GM12891 (cell line): ENCODE results near the gene IDH1. TPM values are rescaled to one million over a fixed set of nuclear protein-coding genes. Genes with fewer than 3 reads are reported as not detected.

Experiments used
- DNase-seq: peaks from one replicate; pipeline ENCODE4 v3.0.0; 2011; ENCODE audit warnings: low spot score; ENCODE audit not compliant: insufficient read length
- FAIRE-seq: peaks from 2 replicates; lab custom pipeline; 2011; peaks lifted over from hg19 to GRCh38; lab: Jason Lieb, UNC
- PAX5 ChIP-seq: IDR thresholded peaks from 2 replicates; pipeline ENCODE4 v1.6.1; 2011; ENCODE audit warnings: low read length, moderate library complexity, mild to moderate bottlenecking; ENCODE audit not compliant: insufficient read depth, severe bottlenecking
- POLR2A ChIP-seq: IDR thresholded peaks from 2 replicates; pipeline ENCODE4 v1.6.1; 2011; ENCODE audit warnings: low read depth, low read length, control low read depth
- POLR2AphosphoS5 ChIP-seq: IDR thresholded peaks from 2 replicates; pipeline ENCODE4 v1.6.1; 2011; ENCODE audit warnings: low read depth, low read length, control low read depth
- POU2F2 ChIP-seq: IDR thresholded peaks from 2 replicates; pipeline ENCODE4 v1.6.1; 2011; ENCODE audit warnings: low read depth, mild to moderate bottlenecking, control low read depth, low read length, moderate library complexity
- SPI1 ChIP-seq: IDR thresholded peaks from 2 replicates; pipeline ENCODE4 v1.6.1; 2011; ENCODE audit warnings: low read depth, low read length, control low read depth
- TAF1 ChIP-seq: IDR thresholded peaks from 2 replicates; pipeline ENCODE4 v1.6.1; 2011; ENCODE audit warnings: low read depth, low read length, control low read depth
- polyA plus RNA-seq: library from polyadenylated mRNA; unstranded; fragments of >200 nt; gene quantifications from one replicate; pipeline ENCODE4 v1.2.1, GENCODE V29; 2012; ENCODE audit warnings: low read depth, missing spikeins, inconsistent platforms; ENCODE audit not compliant: missing spikeins

IDH1 gene
- 20.5 TPM for polyA plus RNA-seq

DNA sequence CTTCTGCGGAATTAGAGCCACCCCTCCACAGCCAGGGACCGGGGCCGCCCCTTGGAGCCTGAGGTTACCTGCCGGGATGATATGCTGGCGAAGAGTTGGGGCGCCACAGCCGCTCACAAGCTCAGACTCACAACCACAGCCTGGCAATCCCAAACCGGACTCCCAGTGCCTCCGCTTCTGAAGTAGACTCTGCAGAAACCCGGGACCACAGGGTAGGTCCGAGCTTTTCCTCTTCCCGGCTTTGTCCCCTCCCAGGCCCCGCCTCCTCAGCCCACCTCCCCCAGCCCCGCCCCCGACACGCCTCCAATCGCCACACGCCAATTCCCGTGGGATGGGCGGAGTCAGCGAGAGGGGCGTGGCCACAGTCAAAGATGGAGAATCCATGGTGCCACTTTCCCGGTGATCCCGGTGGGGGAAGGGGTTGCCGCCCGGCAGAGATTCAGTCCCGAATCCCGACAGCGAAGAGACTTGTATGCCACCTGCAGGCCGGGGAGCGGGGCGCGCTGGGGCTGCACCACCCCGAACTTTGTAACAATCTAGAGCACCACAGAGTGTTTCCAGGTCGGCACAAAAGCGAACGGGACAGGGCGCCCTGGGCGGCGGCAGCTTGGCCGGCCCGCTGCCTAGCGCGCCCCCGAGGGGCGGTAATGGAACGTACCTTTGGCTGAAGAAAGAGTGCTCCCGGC lies at the start of gene IDH1:
IDH1 (minus strand) TSS at position 201 of the 686 bp plus-strand sequence. CDS start 3,520 bp downstream, outside the sequence.
- peak; percentile 73 for DNase-seq
- no peak for TF ChIP-seq POU2F2
- no peak for TF ChIP-seq POLR2A
- no peak for TF ChIP-seq TAF1
- TF ChIP-seq POLR2AphosphoS5, result no peak
- FAIRE-seq, result peak; percentile 91

DNA sequence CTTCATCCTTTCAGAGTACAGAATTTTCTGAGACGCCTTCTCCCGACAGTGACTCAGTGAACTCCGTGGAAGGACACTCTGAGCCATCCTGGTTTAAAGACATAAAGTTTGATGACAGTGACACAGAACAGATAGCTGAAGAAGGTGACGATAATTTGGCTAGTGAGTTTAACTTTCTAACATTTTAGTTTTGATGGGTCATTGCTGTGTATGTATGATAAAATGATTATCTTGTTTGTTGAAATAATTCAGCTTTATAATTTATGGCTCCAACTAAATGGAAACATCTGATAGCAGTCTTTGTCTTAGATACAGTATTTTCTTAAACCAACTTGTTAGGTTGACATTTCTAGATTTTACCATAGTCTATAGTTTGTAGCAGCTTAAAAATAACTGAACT lies 49.3 kb upstream of the IDH1 start:
- FAIRE-seq, result no peak
- DNase-seq, result no peak
- TF ChIP-seq POU2F2 (no peak), POLR2A (no peak), TAF1 (no peak), SPI1 (no peak), PAX5 (no peak), POLR2AphosphoS5 (no peak)

DNA sequence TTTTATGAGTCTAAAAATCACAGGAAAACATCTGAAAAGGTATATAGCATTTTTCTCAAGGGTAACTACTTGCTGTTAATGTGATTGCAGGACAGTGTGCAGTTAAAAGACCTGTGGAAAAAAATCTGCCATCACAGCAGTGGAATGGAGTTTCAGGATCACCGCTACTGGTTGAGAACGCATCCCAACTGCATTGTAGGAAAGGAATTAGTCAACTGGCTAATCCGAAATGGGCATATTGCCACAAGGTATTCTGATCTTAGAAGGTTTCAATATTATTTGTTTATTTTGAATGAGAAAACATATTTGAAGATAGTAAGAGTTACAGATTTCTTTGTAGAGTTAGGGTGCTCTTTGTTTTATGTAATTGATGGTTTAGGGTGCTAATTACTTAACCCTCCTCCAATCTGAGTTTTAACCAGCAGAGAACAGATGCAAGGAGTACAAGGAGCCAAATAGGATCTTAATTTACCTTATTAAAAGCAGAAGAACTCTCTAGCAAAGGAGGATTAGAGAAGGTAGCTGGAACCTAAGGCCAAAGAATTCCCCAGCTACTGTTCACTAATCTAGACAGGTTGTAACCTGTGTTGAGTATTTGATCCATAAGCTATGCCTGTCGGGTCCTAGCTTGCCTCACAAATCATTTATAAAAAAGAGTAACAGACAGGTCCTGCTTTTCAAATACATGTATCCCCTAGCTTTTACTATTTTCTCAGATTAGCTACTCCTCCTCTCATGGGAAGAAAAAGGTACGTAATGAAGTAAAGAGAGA lies 46.2 kb upstream of the IDH1 start:
- FAIRE-seq, result no peak

DNA sequence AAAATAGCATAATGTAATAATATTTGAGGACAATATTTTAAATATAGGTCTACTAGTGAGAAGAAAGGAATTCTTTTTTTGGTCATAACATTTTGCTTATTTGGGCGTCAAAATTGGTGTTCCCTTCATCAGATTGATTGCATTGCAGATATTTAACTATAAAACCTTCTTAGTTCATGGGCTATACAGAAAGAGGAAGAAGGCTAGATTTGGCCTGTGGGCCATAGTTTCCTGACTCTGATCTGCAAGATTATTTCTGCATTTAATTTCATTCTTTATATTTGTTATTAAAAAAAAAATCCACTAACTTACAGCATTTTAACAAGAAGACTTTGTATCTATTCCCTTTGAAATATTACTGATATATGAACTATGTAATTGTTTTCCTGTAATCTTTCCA lies 43.1 kb upstream of the IDH1 start:
- DNase-seq (no peak), FAIRE-seq (no peak)
- no peak for TF ChIP-seq SPI1
- no peak for TF ChIP-seq PAX5
- no peak for TF ChIP-seq TAF1
- TF ChIP-seq POLR2A, result no peak
- TF ChIP-seq POU2F2, result no peak
- TF ChIP-seq POLR2AphosphoS5, result no peak

More for the DNA sequence above, 46.2 kb upstream of the IDH1 start:
- DNase-seq, result no peak
- no peak for TF ChIP-seq TAF1
- TF ChIP-seq POLR2AphosphoS5, result no peak
- TF ChIP-seq POLR2A, result no peak
- TF ChIP-seq POU2F2, result no peak
- no peak for TF ChIP-seq SPI1
- TF ChIP-seq PAX5, result no peak

DNA sequence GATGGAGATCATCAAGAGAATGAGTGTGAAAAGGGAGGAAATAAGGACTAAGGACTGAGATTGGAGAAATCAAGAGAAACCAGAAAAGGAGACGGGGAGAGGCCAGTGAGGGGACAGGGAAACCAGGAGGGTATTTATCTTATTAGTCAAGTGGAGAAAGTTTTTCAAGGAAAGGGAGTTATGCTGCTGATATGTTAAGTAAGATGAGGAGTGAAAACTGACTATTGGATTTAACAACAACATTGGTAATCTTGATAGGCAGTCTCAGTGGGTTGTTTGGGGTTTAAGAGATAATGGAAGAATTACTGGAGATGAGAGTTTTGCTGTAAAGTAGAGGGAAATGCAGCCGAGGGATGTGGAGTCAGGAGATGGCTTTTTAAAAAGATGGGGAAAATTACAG lies 41.7 kb upstream of the IDH1 start:
- DNase-seq (no peak), FAIRE-seq (no peak)
- TF ChIP-seq PAX5, result no peak
- no peak for TF ChIP-seq TAF1
- no peak for TF ChIP-seq POU2F2
- TF ChIP-seq SPI1, result no peak
- no peak for TF ChIP-seq POLR2AphosphoS5
- no peak for TF ChIP-seq POLR2A

DNA sequence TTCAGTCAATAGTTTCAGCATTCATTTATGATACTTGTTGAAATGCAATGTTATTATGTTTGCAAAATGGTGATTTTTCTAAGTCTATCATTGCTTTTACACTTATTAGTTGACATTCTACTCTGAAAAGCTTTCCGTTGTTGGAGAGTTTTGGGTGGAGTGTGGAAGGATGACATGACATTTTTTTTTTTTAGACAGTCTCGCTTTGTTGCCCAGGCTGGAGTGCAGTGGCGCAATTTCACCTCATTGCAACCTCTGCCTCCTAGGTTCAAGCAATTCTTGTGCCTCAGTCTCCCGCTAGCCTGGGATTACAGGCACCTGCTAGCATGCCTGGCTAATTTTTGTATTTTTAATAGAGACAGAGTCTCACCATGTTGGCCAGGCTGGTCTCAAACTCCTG lies 41.0 kb upstream of the IDH1 start:
- no peak for TF ChIP-seq TAF1
- TF ChIP-seq SPI1, result no peak
- DNase-seq, result no peak
- FAIRE-seq, result no peak

DNA sequence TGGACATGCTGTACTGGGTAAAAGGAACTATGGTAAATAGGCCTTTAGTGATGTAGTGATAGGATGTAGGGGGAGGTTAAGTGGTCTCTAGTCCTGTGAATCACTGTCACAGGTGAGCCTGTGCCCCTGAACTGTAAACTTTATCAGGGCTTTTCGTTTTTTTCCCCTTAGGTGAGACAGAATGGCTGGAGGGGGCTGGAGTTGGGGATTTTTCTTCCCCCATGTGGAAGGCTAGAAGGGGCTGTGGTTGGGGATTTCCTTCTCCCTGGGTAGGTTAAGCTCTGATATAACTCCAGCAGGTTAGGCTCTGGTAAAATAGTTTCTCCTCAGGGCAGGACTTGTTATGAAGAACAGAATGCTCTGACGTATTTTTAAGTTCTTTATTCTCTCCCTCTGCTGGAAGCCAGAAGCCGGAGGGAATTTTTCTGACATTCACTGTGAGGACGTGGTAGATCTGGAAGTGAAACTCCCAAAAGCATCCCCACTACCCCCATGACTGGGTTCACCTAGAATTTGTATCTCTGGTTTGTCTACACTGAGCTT lies 39.7 kb upstream of the IDH1 start:
- FAIRE-seq (peak; percentile 61), DNase-seq (no peak)
- TF ChIP-seq SPI1 (peak; percentile 45; the same call in 1 of the 2 replicates), POLR2AphosphoS5 (no peak), POU2F2 (no peak), TAF1 (no peak), PAX5 (no peak)

DNA sequence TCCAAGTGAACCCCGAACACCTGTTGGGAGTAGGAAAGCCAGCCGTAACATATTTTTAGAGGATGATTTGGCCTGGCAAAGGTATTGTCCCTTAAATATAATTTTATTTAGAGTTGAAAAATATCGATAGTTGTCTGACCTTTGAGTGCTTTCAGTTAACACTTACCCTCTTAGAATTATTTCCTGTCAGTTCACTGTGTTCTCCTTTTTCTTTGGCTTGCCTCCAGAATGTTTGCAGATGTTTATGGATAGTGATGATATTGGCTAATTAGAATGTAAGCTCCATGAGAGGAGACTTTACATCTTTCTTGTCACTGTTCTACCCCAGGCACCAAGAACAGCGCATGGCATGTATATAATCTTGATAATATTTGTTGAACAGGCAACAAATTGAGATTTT lies 31.0 kb upstream of the IDH1 start:
- no peak for FAIRE-seq
- DNase-seq, result no peak
- no peak for TF ChIP-seq POLR2A
- no peak for TF ChIP-seq TAF1
- TF ChIP-seq PAX5, result no peak
- TF ChIP-seq POLR2AphosphoS5, result no peak
- TF ChIP-seq POU2F2, result no peak

DNA sequence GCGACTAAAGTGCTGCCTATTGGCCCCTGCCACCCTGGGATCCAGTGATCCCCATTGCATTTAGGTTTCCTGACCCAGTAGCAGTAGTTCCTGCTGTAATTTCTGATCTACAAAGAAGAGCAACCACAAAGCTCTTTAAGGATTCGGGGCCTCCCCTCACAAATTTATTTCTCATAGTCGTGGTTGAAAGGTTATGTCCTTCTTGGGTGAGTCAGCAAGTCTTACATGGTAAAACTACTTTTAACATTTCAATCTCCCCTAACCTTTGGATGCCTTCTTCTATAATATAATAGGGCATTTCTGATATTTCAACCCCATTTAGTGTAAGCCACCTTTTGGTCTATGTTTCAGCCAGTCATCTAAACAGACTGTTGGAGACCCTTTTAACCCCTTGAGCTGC lies 26.1 kb upstream of the IDH1 start:
- FAIRE-seq (no peak), DNase-seq (no peak)
- no peak for TF ChIP-seq TAF1
- TF ChIP-seq PAX5, result no peak
- no peak for TF ChIP-seq POLR2AphosphoS5
- no peak for TF ChIP-seq POU2F2
- TF ChIP-seq SPI1, result no peak
- no peak for TF ChIP-seq POLR2A

DNA sequence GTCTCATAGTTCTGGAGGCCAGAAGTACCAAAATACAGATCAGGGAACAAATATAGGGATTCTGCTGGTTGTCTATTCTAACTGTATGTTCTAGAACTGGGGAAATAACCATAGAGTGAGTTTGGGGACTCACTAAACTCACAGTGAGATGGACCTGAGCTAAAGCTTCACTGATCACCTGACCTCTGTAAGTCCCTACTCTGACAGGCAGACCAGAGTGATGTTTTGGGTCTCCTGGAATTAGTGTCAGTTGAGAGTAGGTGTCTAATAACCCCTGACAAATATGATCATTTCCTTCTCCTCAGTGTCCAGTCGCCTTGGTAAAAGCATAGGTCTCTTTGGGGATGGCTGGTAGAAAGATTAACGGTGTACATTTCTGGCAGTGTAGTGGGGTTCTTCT lies 25.4 kb upstream of the IDH1 start:
- DNase-seq (no peak), FAIRE-seq (no peak)
- no peak for TF ChIP-seq POLR2A
- TF ChIP-seq PAX5, result no peak
- no peak for TF ChIP-seq POU2F2
- TF ChIP-seq SPI1, result no peak
- no peak for TF ChIP-seq POLR2AphosphoS5
- no peak for TF ChIP-seq TAF1
